HG02642 (cell line): Measurements from ENCODE around the gene MSI2.

Experiments used
- ATAC-seq: cut with Tn5 transposase; IDR thresholded peaks from one replicate; pipeline ENCODE4 v1.9.1; 2021; ENCODE audit warnings: mild to moderate bottlenecking; ENCODE audit not compliant: unreplicated experiment, poor library complexity

Gene MSI2

DNA sequence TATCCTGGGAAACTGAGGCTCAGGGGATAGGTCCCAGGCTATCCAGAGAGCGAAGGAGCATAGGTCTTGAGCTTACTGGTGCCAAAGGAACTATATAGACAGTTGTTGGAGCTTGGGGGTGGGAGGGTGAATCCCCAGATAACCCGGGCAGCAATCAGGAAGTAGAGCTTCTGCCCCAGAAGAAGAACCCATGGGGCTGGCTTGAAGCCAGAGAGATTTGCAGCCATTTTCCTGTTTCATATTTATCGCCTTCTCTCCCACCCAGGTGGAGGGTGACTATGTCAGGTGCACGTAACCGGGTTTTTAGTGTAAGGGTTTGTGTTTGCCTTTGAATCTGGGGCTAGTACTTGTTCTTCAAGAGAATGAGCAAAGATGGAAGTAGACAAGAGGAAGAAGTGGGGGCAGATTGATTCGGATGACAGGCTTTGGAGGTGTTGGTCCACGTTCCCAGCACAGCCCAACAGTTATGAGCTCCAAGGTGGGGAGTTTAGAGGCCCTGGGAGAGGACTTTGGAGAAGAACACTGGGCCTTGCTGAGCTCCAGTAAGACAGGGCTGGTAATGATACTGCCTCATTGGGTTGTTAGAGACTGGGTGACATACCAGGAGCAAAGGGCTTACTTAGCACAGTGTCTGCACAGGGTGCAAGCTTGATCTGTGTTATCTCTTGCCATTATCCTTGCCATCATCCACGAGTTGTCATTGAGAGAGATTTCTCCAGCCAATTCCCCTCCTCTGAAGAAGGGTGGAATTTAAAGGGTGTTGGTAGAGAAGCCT lies 343.1 kb downstream of the MSI2 start:
- ATAC-seq = no peak

DNA sequence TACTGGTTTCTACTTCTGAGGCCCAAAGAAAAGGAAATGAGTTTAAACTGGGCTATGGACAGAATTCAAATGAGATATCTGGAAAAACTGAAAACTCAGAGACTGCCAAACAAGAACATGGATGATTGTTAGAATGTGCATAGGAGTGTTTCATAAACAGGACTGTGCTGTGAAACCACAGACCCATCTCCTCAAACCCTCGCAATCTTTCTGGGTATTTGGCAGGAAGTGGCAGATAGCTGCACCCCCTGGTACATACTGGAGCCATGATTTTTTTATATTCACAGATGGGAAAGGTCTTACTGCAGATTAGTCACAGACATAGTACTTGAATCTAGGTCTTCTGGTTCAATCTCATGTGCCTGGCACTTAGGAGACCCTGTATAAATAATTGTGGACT lies 343.8 kb downstream of the MSI2 start:
- no peak for ATAC-seq

DNA sequence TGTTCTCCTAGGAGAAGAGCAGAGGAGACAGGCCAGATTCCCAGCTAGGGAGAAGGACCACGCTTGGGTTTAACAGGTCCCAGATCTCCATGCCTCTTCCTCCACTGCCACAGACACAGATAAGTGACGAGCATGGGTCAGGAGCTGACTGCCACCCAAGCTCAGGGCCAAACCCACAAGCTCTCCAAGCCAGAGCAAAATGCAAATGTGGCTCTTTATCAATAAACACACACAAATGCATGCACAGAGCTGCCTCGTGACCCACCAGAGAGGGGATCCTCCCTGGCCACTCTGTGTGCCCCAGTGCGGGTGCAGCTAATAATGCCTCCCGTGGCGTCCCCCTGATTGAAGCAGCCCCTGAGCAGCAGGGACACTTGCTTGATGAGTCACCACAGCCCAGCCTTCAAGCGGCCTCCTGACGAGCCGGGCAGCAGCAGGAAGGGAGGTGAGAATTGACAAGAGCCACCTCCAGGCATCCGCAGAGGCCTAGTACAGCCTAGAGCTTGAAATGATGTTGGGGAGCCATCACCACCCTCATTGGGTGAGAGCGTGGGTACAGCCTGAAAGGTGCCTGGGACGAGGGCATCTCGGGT lies 344.9 kb downstream of the MSI2 start:
- ATAC-seq = no peak

DNA sequence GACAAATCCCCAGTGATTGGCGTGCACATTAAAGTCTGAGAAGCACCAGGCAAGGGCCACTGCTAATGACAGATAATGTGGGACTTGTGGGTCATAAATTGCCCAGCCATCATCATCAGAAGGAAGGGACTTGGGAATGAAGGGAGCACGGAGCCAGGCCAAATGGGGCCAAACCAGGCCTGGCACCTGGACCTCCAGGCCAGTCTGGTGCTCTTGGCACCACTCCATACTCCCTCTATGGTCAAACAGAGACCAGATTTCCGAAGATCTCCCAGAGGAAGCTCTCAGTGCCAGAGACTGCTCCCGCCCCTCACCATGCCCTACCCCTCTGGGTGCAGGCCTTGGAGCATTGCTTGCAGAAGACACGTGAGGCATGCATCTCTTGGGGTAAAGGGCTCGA lies 346.6 kb downstream of the MSI2 start:
- no peak for ATAC-seq

DNA sequence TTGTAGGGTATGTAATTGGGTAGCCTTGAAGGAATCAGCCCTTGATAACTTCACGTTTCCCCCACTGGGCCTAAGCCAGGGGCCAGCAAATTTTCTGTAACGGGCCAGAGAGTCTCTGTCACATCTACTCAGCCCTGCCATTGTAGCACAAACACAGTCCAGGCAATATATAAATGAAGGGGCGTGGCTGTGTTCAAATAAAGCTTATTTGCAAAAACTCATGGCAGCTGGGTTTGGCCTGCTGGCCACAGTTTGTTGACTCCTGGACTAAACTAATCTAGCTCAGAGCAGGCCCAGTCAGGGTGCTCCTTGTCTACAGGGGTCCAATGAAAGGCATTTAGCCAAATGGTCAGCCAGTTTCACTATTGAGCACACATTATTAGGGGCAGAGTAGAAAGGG lies 347.2 kb downstream of the MSI2 start:
- no peak for ATAC-seq

DNA sequence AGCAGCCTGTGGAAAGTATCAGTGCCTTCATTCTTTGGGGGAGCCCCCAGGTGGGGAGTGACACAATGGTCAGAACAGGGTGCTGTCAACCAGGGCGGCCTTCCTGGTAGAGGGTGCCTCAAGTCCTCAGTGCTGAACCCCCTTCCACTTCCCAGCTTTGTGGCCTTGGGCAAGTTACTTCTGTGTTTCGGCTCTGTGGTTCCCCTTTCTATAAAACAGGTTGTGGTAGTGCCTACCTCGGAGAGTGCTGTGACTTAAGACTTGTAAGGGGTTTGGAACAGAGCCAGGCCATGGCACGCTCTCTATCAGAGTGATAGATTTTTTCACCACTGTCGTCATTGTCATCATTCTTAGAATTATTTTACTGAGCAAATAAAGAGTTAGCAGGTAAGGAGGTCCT lies 347.7 kb downstream of the MSI2 start:
- peak; percentile 38 for ATAC-seq

DNA sequence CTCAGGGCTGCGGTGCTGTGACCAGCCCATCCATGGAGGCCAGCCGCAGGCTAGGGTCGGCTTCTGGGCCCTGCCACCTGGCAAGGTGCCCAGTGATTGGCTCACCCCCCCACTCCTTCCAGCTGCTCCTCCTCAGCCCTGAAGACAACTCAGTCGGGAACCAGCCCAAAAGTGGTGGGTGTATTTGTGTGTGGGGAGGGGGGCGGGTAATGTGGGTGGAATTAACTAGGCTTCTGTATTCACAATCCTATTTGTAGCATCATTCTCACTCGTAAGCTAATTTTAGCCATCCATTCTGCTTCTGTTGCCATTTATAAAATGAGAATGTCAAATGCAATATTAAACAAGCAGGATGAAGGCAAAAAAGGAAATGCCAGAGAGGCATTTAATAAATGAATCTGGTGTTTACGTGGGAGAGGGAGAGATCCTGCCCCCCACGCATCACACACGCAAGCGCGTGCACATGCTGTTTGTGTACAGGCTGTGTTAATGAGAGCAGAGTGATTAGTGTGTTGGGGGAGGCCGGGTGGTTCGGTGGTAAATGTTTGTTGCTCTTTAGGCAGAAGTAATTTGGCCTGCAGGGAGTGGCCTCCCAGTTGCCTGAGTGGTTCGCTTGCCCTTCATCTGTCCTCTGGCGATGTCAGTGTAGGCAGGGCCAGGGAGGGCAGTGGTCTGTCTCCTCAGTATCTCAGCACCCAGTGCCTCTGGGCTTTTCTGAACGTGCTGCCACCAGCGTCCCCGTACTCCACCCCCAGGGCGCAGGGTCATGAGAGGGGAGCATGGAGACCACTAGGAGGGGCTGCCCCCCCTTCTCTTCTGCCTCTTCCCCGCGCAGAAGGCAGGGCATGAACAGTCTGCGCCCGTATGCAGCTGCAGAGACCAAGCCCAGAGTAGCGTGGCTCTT lies 348.7 kb downstream of the MSI2 start:
- peak; percentile 72 for ATAC-seq

DNA sequence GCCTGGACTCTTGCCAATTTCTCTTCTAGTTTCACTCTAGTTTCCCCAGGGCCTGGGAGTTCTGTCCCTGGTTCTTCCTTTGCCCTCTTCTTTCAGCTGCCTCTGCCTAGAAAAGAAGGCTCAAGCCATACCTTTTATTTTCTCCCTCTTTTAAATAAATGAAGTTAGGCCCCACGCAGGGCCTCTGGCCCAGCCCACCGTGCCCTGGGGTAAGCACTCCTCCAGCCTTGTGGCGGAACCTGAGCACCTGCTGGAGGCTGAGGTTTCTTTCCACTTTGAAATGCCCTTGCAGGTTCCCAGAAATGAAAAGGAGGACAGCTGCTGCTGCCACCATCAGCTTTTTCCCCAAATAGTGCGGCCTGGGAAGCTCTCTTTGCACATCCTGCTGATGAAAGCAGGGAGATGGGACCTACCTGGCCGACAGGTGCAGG lies 349.4 kb downstream of the MSI2 start:
- peak; percentile 22 for ATAC-seq

DNA sequence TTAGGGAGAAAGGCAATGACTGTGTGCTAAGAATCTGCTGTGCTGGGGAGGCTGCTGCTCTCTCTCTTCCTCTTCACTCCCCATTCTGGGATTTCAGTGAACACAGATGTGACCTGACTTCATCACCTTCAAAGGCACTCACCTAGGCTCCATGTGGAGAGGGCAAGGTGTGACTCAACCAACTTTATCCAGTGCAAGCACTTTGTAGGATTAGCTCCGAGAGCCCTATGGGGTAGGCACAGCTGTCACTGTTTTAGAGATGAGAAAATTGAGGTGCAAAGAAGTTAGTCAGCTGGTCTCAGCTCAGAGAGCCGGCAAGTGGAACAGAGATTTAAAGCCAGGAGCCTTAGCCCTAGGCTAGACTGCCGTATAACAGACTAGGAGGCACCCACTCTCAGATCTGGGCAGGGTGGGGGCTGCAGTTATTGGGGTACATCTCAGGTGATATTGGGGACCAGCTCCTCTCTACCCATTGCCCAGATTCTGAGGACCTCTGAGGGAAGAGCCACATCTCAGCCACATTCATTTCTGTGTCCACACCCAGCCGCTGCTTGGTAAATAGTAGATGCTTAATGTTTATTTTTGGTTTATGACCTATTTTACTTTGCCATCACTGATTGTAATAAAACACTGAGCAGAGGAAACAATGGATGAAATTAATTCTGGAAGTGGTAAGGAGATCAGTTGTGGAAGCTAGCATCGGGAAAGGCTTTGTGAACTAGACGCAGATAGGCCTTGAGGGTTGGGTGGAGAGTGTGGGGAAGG lies 350.0 kb downstream of the MSI2 start:
- ATAC-seq = no peak

DNA sequence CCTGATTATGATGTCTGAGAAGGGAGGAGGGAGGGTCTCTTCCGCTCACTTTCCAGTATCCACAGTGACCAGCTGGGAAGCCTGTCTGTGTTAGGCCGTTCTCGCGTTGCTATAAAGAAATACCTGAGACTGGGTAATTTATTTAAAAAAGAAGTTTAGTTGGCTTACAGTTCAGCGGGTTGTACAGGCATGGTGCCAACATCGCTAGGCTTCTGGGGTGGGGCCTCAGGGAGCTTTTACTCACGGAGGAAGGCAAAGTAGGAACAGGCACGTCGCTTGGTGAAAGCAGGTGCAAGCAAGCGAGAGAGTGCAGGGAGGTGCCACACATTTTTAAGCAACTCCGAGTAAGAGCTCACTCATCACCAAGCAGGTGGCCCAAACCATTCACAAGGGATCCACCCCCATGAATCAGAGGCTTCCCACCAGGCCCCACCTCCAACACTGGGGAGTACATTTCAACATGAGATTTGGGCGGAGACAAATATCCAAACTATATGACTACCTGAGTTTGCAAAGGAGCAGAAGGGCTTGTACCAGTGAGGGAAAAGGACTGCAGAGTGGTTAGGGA lies 351.3 kb downstream of the MSI2 start:
- ATAC-seq = no peak

DNA sequence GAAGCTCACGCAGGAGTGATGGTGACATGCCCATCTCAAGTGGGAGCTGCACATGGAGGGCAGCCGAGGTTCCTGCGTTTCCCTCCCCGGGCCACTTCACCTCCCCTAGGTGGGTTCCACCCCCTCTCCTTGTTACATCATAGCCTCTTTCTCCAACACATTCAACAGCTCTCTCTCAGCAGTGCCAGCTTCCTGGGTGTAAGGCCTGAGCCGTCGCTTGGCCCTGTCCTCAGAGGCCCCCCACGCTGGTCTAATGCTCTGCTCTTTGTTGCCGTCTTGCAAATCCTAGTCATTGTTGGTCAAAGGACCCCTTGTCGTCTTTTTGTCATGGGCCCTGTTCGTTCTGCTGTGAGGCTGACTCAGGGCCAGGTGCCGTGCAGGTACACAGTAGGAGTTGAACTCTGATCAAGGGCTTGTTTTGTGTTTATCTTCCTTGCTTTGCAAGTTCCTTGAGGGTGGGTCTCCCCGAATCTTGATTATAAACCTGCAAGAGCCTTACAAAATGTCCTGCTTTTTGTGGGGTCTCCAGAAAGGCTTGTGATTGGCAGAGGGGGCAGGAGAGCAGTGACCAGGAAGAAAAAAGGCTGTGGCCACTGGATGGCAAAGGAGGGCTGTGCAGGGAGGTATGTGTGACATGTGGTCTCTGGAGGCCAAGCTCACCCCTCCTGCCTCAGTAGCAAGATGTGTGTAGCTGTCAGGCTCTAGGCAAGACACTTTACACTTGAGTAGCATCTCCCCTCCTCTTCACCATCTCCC lies 352.2 kb downstream of the MSI2 start:
- ATAC-seq = no peak

DNA sequence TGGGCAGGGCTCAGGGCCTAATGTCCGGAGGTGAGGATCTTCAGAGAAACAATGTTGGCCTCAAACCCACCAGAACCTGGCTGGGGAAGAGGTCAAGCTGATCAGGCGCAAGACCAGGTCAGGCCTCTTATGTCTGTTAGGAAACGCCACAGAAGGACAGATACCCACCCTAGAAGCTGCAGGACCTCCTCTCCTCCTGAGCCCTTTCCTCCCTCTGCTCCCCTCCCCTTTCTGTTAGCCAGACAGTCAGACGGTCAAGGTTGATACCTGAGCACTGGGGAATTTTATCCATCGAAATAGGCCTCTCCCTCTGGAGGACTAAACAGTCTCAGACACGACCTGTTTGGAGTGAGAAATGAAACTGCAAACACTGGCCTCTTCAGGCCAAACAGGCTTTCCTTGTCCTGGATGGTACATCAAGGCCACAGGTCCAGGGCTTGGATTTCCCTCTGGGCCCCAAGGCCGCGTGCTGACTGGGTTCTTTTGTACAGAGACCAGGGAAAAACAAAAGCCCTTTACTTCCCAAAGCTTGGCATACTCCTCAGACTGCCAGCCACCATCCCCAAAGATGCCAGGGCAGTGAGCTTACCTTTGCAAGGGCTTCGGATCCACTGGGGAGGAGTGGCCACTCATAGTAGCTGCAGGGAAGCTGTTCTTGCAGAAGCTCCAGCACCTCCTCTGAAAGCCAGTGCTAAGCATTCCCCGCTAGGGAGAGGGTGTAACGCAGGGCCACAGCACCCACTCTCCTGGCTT lies 353.0 kb downstream of the MSI2 start:
- ATAC-seq = no peak

DNA sequence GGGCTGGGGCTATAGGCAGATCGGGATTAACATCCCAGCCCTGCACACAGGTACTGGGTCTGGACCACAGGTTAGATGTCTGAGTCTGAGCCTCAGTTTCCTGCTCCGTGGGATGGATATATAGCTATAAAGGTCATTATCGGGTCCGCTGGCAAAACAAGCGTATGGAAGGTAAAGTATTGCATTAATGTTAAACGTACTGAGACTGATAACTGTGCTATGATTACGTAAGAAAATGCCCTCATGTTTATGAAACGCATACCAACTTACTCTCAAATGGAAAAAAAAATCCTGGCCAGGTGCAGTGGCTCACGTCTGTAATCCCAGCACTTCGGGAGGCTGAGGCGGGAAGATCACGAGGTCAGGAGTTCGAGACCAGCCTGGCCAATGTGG lies 353.6 kb downstream of the MSI2 start:
- ATAC-seq = no peak

DNA sequence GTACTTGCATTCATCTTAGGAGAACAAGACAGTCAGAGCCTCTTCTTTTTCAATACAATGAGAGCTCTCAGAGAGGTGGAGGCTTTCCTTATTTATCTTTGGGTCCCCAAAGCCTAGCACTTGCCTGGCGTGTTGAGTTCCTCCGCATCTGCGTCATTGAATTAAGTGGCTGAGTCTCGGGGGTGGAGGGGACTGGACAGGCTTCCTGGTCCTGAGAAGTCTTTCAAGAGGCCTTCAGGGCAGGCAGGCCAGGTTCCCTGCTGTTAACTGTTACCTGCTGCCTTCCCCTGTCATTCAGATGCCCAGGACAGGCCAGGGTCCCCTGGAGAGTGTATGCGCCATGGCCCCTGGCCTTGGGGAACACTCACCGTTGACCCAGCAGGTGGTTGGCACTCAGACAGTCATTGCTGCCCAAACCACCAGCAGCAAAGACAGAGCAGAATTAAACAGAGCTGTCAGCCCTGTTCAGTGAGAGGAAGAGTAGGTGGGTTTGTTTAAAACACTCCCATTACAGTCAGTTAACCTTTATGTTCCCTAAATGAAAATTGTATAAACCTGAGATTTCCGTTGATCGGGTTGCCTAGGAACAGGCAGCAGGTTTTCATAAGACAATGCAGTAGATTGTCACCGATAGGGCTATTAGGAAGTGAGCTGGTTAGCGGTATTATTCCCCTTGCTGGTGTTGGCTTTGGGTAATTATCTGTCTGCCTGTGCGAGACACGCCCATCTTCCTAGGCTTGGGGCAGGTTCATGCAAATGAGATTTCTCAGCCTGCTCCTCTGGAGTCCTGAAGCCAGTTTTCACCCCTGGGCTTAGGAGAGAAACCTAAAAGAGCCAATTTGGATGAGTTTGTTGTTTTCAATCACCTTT lies 356.1 kb downstream of the MSI2 start:
- no peak for ATAC-seq

DNA sequence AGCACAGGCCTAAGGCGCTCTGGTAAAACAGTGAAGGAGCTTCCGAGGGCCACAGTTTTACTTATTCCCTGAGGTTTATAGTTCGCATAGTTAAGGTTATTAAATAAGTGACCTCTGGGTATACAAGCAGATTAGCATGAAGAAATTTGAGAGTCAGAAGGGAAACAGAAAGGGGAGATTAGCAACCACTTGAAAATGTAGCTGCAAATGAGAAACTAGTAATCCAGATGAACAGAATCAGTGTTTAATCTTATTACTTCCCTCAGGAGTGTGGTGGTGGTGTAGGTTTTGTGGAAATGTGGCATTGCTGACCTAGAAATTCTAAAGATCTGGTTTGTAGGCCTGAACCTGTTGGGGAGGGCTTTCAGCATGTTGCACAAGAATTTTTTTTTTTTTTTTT lies 358.4 kb downstream of the MSI2 start:
- ATAC-seq = no peak

DNA sequence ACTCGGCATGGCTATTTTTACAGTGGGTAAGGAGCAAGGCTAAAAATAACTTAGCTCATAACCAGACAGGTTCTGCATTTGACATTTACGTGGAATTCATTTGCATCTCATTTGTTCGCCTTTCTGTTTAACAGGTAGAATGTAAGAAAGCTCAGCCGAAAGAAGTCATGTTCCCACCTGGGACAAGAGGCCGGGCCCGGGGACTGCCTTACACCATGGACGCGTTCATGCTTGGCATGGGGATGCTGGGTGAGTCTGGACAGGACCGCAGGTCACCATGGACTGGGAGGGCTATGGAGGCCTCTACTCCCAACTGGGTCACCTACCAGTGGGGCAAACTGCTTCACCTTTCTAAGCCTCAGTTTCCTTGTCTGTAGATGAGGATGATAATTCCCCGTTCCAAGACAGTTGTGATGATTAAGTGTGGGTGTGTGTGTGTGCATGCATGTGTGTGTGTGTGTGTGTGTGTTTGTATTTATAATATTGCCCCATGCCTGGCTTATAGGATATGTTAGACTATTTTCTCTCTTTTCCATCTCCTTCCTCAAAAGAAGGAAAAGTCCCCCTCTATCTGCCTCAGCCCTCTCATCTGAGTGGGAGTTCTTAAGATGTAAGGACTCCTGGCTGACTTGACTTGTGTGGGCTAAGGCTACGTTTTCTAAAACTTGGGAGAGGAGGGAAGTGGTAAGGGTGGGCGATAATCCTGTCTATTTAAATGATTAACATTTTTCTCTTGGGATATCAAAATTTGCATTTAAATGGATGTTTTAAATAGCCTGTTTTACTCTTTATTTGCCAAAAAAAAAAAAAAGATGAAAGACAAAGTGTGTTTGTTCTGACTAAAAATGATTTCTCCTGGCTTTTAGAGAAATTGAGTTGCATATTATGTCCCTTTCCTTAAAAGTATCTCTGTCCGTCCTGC lies 359.8 kb downstream of the MSI2 start:
- no peak for ATAC-seq

DNA sequence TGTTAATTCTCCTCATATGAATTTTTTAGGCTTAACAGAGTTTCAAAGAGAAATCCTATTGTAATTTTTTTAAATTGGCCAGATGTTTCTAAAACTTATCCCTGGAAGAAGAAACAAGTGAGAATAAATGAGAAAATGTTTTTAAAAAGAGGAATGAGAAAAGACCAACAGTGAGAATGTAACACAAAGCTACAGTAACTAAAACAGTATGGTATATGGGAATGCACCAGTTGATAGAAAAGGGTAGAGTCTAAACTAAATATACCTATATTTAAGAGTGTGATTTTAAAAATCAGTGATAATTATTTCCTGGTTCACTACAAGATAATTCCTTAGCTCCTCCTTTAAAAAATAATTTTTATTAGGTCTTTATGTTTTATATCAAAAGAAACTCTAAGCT lies 360.9 kb downstream of the MSI2 start:
- ATAC-seq = no peak
